HepG2 (cell line): ENCODE measurements around the gene VCL. TPM values are rescaled to one million over a fixed set of nuclear protein-coding genes. Genes with fewer than 3 reads are reported as not detected.
"Not testable (repeated sequence)": the region's sequence is repeated elsewhere in the genome, so short reads cannot be mapped to it uniquely, and the experiment has no call there.

Experiments
- ATAC-seq: fragments of 200-7000 bp; cut with Tn5 transposase; 3 replicates; pipeline ENCODE4 v1.9.1; 2020; ENCODE audit warnings: mild to moderate bottlenecking, moderate library complexity
- BruUV-seq: library from RNA; stranded (reverse); fragments of 400-500 nt; replicated peaks from 2 replicates; lab custom pipeline; 2021; lab: Mats Ljungman, UMichigan
- CTCF ChIA-PET: fragments of 300-600 bp; formaldehyde crosslinking; extraction: SDS; loops from one replicate; lab custom pipeline; 2021; ENCODE audit warnings: low total read pairs, inconsistent platforms, low intra/inter-chr PET ratio; lab: Yijun Ruan, JAX
- POLR2A ChIA-PET: fragments of 350-600 bp; sonication (Branson Sonifier 250); formaldehyde crosslinking; loops from one replicate; lab custom pipeline; 2020; ENCODE audit warnings: antibody characterized with exemption, inconsistent platforms; lab: Yijun Ruan, JAX
- DNase-seq: peaks from one replicate; pipeline ENCODE4 v3.0.0-alpha.2; 2015; ENCODE audit warnings: low spot score
- FAIRE-seq: peaks from 3 replicates; lab custom pipeline; 2011; peaks lifted over from hg19 to GRCh38; lab: Jason Lieb, UNC
- H2AFZ ChIP-seq: one replicate; pipeline ENCODE4 v1.6.1; 2011; ENCODE audit warnings: low read length, inconsistent platforms
- H3K27ac ChIP-seq: fragments of 300-600 bp; 3 replicates; pipeline ENCODE4 v1.8.0; 2011; ENCODE audit warnings: mixed run types, mild to moderate bottlenecking, mixed read lengths, low read length, inconsistent platforms; ENCODE audit not compliant: insufficient read depth; ENCODE audit errors: extremely low read length
- H3K27me3 ChIP-seq, 2 experiments: fragments of 200-600 bp in 1 of 2; 2 replicates in 1 of 2; 3 replicates in 1 of 2; pipeline versions ENCODE4 v1.6.0 to v1.8.0; 2011; ENCODE audit warnings: low read length in 2 of 2, mild to moderate bottlenecking in 2 of 2, moderate library complexity in 2 of 2, inconsistent platforms in 1 of 2; ENCODE audit not compliant: insufficient read depth in 2 of 2, control insufficient read depth in 1 of 2
- H3K36me3 ChIP-seq, 2 experiments: fragments of 200-600 bp in 1 of 2; replicated peaks in 1 of 2; 2 replicates in 1 of 2; 3 replicates in 1 of 2; pipeline versions ENCODE4 v1.5.1 to v1.8.0; 2011; ENCODE audit warnings: low read length in 2 of 2, inconsistent platforms in 1 of 2; ENCODE audit not compliant: insufficient read depth in 2 of 2, control insufficient read depth in 1 of 2
- H3K4me1 ChIP-seq: 2 replicates; pipeline ENCODE4 v1.5.1; 2012; ENCODE audit warnings: low read length, inconsistent platforms; ENCODE audit not compliant: insufficient read depth
- H3K4me2 ChIP-seq: 2 replicates; pipeline ENCODE4 v1.6.0; 2011; ENCODE audit warnings: low read depth, low read length, inconsistent platforms
- H3K4me3 ChIP-seq, 3 experiments: fragments of 200-600 bp in 1 of 3; sonication (generic), shearing (Covaris generic) in 1 of 3; replicated peaks in 1 of 3; 2 replicates each; pipeline ENCODE4 v1.5.1; 2011 to 2016; ENCODE audit warnings: low read length in 3 of 3, inconsistent platforms in 2 of 3, low read depth in 2 of 3, mild to moderate bottlenecking in 2 of 3, control low read depth in 1 of 3, mixed read lengths in 1 of 3; ENCODE audit not compliant: insufficient read depth in 1 of 3
- H3K79me2 ChIP-seq: one replicate; pipeline ENCODE4 v1.6.1; 2011; ENCODE audit warnings: low read length, inconsistent platforms; ENCODE audit not compliant: insufficient read depth
- H3K9ac ChIP-seq: 2 replicates; pipeline ENCODE4 v1.6.0; 2011; ENCODE audit warnings: mild to moderate bottlenecking, low read depth, low read length, inconsistent platforms; ENCODE audit not compliant: insufficient read depth
- H3K9me3 ChIP-seq: 2 replicates; pipeline ENCODE4 v1.5.1; 2012; ENCODE audit warnings: mild to moderate bottlenecking, low read length
- H4K20me1 ChIP-seq: 2 replicates; pipeline ENCODE4 v1.6.0; 2011; ENCODE audit warnings: inconsistent platforms, mild to moderate bottlenecking, low read length, moderate library complexity; ENCODE audit not compliant: insufficient read depth
- MED13 ChIP-seq: sonication (generic); formaldehyde crosslinking; IDR thresholded peaks from 2 replicates; pipeline ENCODE4 v1.5.0; 2020; ENCODE audit warnings: missing genetic modification reagents
- XRCC5 ChIP-seq: fragments of 200-400 bp; formaldehyde crosslinking; optimal IDR thresholded peaks from 2 replicates; pipeline ENCODE3; 2017; ENCODE audit warnings: mild to moderate bottlenecking, low read length
- ZNF264 ChIP-seq: sonication (generic); formaldehyde crosslinking; IDR thresholded peaks from 2 replicates; pipeline ENCODE4 v1.4.0; 2020; ENCODE audit warnings: missing genetic modification reagents
- ZNF879 ChIP-seq: sonication (generic); formaldehyde crosslinking; IDR thresholded peaks from 2 replicates; pipeline ENCODE4 v1.8.1; 2023; ENCODE audit warnings: missing genetic modification reagents
- WGBS: methylation state at CpG from one replicate; pipeline ENCODE4 v1.1.6; 2017; ENCODE audit warnings: low lambda C conversion rate; 5-methylcytosine and 5-hydroxymethylcytosine counted together
- in situ Hi-C: cut with HindIII; loops from 2 replicates; pipeline ENCODE4 v1.10.0; 2017; ENCODE audit warnings: low pct_unique_long_range_greater_than_20kb; ENCODE audit not compliant: extremely low pct_ligation_motif_present
- intact Hi-C: fragments of 100-400 bp; cut with micrococcal nuclease; formaldehyde crosslinking; loops from one replicate; pipeline ENCODE4 v1.10.0; 2022; ENCODE audit not compliant: unreplicated experiment
- polyA plus RNA-seq, 8 experiments: library from polyadenylated mRNA; depleted of rRNA in 3 of 8; stranded (reverse) in 7 of 8; unstranded in 1 of 8; fragments of >200 nt; fragmentation: Illumina TruSeq in 4 of 8; extraction: Trizol in 4 of 8; gene quantifications; 2 replicates each; pipeline versions ENCODE4 v1.2.1 to v1.2.3, GENCODE V29; 2011 to 2016; ENCODE audit warnings: low read depth in 4 of 8, missing spikeins in 1 of 8, mixed read lengths in 1 of 8; ENCODE audit not compliant: insufficient read depth in 1 of 8
- total RNA-seq, 5 experiments: library from RNA; depleted of rRNA; stranded (reverse); fragments of >200 nt; fragmentation: Illumina TruSeq; extraction: Trizol; gene quantifications; 2 replicates each; pipeline ENCODE4 v1.2.3, GENCODE V29; 2016; ENCODE audit warnings: low read depth in 1 of 5
- TF ChIP-seq, protein P1 (sequence below): sonication (generic); formaldehyde crosslinking; IDR thresholded peaks from 2 replicates; pipeline ENCODE4 v1.4.0; 2020; ENCODE audit warnings: missing genetic modification reagents

Gene VCL
- total and polyA plus RNA-seq, 2 of the 13 experiments (the other 11 are each of a cell fraction or from before 2014, with no cell fraction given): 17.3 to 26.9 TPM

- TF ChIP-seq, protein P1, sequence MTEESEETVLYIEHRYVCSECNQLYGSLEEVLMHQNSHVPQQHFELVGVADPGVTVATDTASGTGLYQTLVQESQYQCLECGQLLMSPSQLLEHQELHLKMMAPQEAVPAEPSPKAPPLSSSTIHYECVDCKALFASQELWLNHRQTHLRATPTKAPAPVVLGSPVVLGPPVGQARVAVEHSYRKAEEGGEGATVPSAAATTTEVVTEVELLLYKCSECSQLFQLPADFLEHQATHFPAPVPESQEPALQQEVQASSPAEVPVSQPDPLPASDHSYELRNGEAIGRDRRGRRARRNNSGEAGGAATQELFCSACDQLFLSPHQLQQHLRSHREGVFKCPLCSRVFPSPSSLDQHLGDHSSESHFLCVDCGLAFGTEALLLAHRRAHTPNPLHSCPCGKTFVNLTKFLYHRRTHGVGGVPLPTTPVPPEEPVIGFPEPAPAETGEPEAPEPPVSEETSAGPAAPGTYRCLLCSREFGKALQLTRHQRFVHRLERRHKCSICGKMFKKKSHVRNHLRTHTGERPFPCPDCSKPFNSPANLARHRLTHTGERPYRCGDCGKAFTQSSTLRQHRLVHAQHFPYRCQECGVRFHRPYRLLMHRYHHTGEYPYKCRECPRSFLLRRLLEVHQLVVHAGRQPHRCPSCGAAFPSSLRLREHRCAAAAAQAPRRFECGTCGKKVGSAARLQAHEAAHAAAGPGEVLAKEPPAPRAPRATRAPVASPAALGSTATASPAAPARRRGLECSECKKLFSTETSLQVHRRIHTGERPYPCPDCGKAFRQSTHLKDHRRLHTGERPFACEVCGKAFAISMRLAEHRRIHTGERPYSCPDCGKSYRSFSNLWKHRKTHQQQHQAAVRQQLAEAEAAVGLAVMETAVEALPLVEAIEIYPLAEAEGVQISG (CRISPR knock-in tag): no peak
- TF ChIP-seq XRCC5 (no peak), MED13 (no peak), ZNF879 (CRISPR knock-in tag) (no peak), ZNF264 (no peak)
Measured at GRCh38 chr10:74137992-74138391, 140.1 kb downstream of the VCL start (continued).

DNA sequence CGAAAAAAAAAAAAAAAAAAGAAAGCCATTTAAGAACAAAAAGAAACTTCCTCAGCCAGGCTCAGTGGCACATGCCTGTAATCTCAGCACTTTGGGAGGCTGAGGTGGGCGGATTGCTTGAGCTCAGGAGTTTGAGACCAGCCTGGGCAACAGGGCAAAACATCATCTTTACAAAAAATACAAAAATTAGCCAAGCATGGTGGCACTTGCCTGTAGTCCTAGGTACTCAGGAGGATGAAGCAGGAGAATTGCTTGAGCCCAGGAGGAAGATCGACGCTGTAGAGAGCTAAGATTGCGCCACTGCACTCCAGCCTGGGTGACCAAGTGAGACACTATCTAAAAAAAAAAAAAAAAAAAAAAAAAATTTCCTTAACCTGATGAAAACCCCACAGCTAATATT is 140.7 kb downstream of the VCL start:
- POLR2A ChIA-PET: interaction anchor here (1.1 kb wide), 1 partner anchor 13 kb away, joined by 3 read pairs; the partner anchor contains the start of gene ADK
- H3K9me3 ChIP-seq, H3K27me3 ChIP-seq, intact Hi-C loops, BruUV-seq, H3K27ac ChIP-seq, H3K9ac ChIP-seq, in situ Hi-C loops, CTCF ChIA-PET, H4K20me1 ChIP-seq, H3K4me1 ChIP-seq, DNase-seq, H3K4me3 ChIP-seq, H3K4me2 ChIP-seq, FAIRE-seq, H2AFZ ChIP-seq, ATAC-seq: not testable (repeated sequence)
- Histone ChIP-seq H3K36me3 (peaks cover 10 to 37% of the 10 kb centered on the region in 2 experiments), H3K79me2 (peaks cover 13% of the 10 kb centered on the region)
- over 99% methylated on average over 5 of the region's 5 CpGs for WGBS
